SK-N-SH (cell line): ENCODE measurements around the gene ZNF69.
"Not testable (repeated sequence)": the region's sequence is repeated elsewhere in the genome, so short reads cannot be mapped to it uniquely, and the experiment has no call there.

Experiments
- CHD2 ChIP-seq: fragments of 150-350 bp; IDR thresholded peaks from 2 replicates; pipeline ENCODE4 v1.6.1; 2018; ENCODE audit warnings: low read length; ENCODE audit not compliant: partially characterized antibody
- CTCF ChIP-seq: fragments of 200-600 bp; sonication (generic); IDR thresholded peaks from 2 replicates; pipeline ENCODE4 v1.6.1; 2017; ENCODE audit warnings: antibody characterized with exemption, mild to moderate bottlenecking, moderate library complexity
- EP300 ChIP-seq, 2 experiments: IDR thresholded peaks; 2 replicates each; pipeline versions ENCODE4 v1.4.0 to v1.6.1; 2012; ENCODE audit warnings: borderline replicate concordance in 1 of 2, low read depth in 1 of 2, low read length in 1 of 2
- FOXM1 ChIP-seq: IDR thresholded peaks from 2 replicates; pipeline ENCODE4 v1.4.0; 2012; ENCODE audit warnings: low read depth, mild to moderate bottlenecking
- RFX5 ChIP-seq: IDR thresholded peaks from 2 replicates; pipeline ENCODE4 v1.6.1; 2012; ENCODE audit warnings: mild to moderate bottlenecking, improper control_type of control experiment, low read length
- SMC3 ChIP-seq: IDR thresholded peaks from 2 replicates; pipeline ENCODE4 v1.6.1; 2012; ENCODE audit warnings: low read depth, low read length, improper control_type of control experiment
- TAF1 ChIP-seq: IDR thresholded peaks from 2 replicates; pipeline ENCODE4 v1.6.1; 2012; ENCODE audit warnings: low read depth, mild to moderate bottlenecking, low read length, moderate library complexity, borderline replicate concordance

DNA sequence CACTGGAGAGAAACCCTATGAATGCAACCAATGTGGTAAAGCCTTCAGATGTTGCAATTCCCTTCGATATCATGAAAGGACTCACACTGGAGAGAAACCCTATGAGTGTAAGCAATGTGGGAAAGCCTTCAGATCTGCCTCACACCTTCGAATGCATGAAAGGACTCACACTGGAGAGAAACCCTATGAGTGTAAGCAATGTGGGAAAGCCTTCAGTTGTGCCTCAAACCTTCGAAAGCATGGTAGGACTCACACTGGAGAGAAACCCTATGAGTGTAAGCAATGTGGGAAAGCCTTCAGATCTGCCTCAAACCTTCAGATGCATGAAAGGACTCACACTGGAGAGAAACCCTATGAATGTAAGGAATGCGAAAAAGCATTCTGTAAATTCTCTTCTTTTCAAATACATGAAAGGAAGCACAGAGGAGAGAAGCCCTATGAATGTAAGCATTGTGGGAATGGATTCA, 62.1 kb downstream of the ZNF69 start:
- not testable (repeated sequence) for TF ChIP-seq CTCF; EP300 (IDR thresholded peaks at IDR 0.05; ENCODE audit: borderline replicate concordance in 1 of 2, low read depth in 1 of 2, low read length in 1 of 2); CHD2; SMC3; RFX5; FOXM1; TAF1
